Neuronal stem cell (in vitro differentiated cells): ENCODE results near the gene GRN.

Source experiments
- DNase-seq: peaks from one replicate; pipeline ENCODE4 v3.0.0-alpha.2; 2013; ENCODE audit warnings: low spot score
- H2AFZ ChIP-seq: one replicate; pipeline ENCODE4 v1.6.1; 2013; ENCODE audit warnings: mild to moderate bottlenecking, low read length, inconsistent platforms
- H2AK5ac ChIP-seq: 2 replicates; pipeline ENCODE4 v1.6.1; 2013; ENCODE audit warnings: low read depth, mild to moderate bottlenecking, inconsistent platforms, low read length, moderate library complexity, mixed read lengths
- H2BK120ac ChIP-seq: 2 replicates; pipeline ENCODE4 v1.6.1; 2013; ENCODE audit warnings: low read depth, mild to moderate bottlenecking, inconsistent platforms, low read length, moderate library complexity, mixed read lengths
- H2BK12ac ChIP-seq: one replicate; pipeline ENCODE4 v1.6.1; 2013; ENCODE audit warnings: low read length, inconsistent platforms
- H2BK15ac ChIP-seq: 2 replicates; pipeline ENCODE4 v1.6.1; 2013; ENCODE audit warnings: mild to moderate bottlenecking, low read length, inconsistent platforms, mixed read lengths
- H2BK5ac ChIP-seq: one replicate; pipeline ENCODE4 v1.6.1; 2013; ENCODE audit warnings: inconsistent platforms, mild to moderate bottlenecking, low read length, moderate library complexity
- H3K14ac ChIP-seq: one replicate; pipeline ENCODE4 v1.6.1; 2013; ENCODE audit warnings: low read length, inconsistent platforms
- H3K18ac ChIP-seq: 2 replicates; pipeline ENCODE4 v1.6.1; 2013; ENCODE audit warnings: low read length, inconsistent platforms
- H3K23ac ChIP-seq: 2 replicates; pipeline ENCODE4 v1.6.1; 2013; ENCODE audit warnings: low read depth, mild to moderate bottlenecking, mixed read lengths, low read length, inconsistent platforms; ENCODE audit not compliant: poor library complexity
- H3K27ac ChIP-seq: replicated peaks from 3 replicates; pipeline ENCODE4 v1.5.1; 2013; ENCODE audit warnings: low read length, inconsistent platforms
- H3K27me3 ChIP-seq, 3 experiments: 2 replicates each; pipeline ENCODE4 v1.6.1; 2013; ENCODE audit warnings: low read length in 3 of 3, mild to moderate bottlenecking in 2 of 3, inconsistent platforms in 1 of 3, low read depth in 1 of 3, mixed read lengths in 1 of 3, moderate library complexity in 1 of 3; ENCODE audit not compliant: control insufficient read depth in 3 of 3, insufficient read depth in 3 of 3
- H3K36me3 ChIP-seq, 2 donors: replicated peaks in 1 of 2; 2 replicates each; pipeline ENCODE4 v1.6.1; 2013; ENCODE audit warnings: low read length in 2 of 2; ENCODE audit not compliant: control insufficient read depth in 2 of 2, insufficient read depth in 2 of 2
- H3K4ac ChIP-seq: 2 replicates; pipeline ENCODE4 v1.6.1; 2013; ENCODE audit warnings: inconsistent platforms, mild to moderate bottlenecking, low read length, moderate library complexity
- H3K4me1 ChIP-seq, 2 donors: 1 replicate in 1 of 2; 2 replicates in 1 of 2; pipeline ENCODE4 v1.6.1; 2013; ENCODE audit warnings: low read length in 2 of 2, low read depth in 1 of 2; ENCODE audit not compliant: control insufficient read depth in 2 of 2, insufficient read depth in 1 of 2
- H3K4me2 ChIP-seq: one replicate; pipeline ENCODE4 v1.6.1; 2013; ENCODE audit warnings: mild to moderate bottlenecking, low read length, inconsistent platforms; ENCODE audit not compliant: insufficient read depth, poor library complexity, severe bottlenecking
- H3K4me3 ChIP-seq, 2 donors: 2 replicates each; pipeline ENCODE4 v1.5.1; 2013; ENCODE audit warnings: low read length in 2 of 2, mild to moderate bottlenecking in 2 of 2, inconsistent platforms in 1 of 2, moderate library complexity in 1 of 2
- H3K79me1 ChIP-seq: one replicate; pipeline ENCODE4 v1.6.1; 2013; ENCODE audit warnings: low read depth, mild to moderate bottlenecking, inconsistent platforms, low read length, moderate library complexity
- H3K9ac ChIP-seq: one replicate; pipeline ENCODE4 v1.6.1; 2013; ENCODE audit warnings: mild to moderate bottlenecking, low read depth, low read length, inconsistent platforms; ENCODE audit not compliant: poor library complexity
- H3K9me3 ChIP-seq, 2 donors: replicated peaks in 1 of 2; 2 replicates each; pipeline versions ENCODE3 to v1.6.1; 2013; ENCODE audit warnings: low read length in 2 of 2, mild to moderate bottlenecking in 2 of 2, inconsistent platforms in 1 of 2, low read depth in 1 of 2, mixed read lengths in 1 of 2, moderate library complexity in 1 of 2; ENCODE audit not compliant: control insufficient read depth in 2 of 2, insufficient read depth in 1 of 2
- H4K8ac ChIP-seq: one replicate; pipeline ENCODE4 v1.6.1; 2013; ENCODE audit warnings: low read depth, mild to moderate bottlenecking, inconsistent platforms, low read length, moderate library complexity
- H4K91ac ChIP-seq: one replicate; pipeline ENCODE4 v1.6.1; 2013; ENCODE audit warnings: low read length, low read depth, mild to moderate bottlenecking, inconsistent platforms; ENCODE audit not compliant: poor library complexity
- WGBS, 2 donors: extraction: QIAGEN DNeasy Blood & Tissue Kit; methylation state at CpG; one replicate each; pipeline ENCODE4 v1.1.7; 2013; ENCODE audit warnings: missing lambda C conversion rate in 2 of 2, mixed read lengths in 1 of 2; ENCODE audit not compliant: insufficient read length in 2 of 2, insufficient replicate concordance in 1 of 2; ENCODE audit errors: extremely low coverage in 2 of 2; 5-methylcytosine and 5-hydroxymethylcytosine counted together

The GRN gene

DNA sequence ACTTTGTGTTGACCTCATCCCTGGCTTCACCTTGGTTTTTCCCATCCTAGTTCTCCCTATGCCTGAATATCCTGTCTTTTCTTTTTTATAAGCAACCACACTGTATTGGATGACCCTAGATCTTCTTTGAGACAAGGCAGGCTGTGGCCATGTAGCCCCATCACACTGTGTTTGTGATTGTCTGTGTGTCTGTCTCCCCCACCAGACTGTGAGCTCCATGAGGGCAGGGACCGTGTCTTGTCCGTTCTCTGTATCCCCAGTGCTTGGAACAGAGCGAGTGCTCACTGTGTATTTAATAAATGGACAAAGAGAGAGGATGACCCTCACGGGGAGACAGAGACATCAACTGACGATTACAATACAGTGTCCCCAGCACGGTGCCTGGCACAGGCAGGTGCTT, 27.6 kb upstream of the GRN start:
- Histone ChIP-seq H3K27ac (no peak overlapping the region), H2BK15ac (no peak overlapping the region), H2BK12ac (no peak overlapping the region), H3K14ac (no peak overlapping the region), H4K91ac (no peak overlapping the region), H3K4me3 (no peak overlapping the region), H3K79me1 (peaks cover 4% of the 10 kb centered on the region), H3K9ac (no peak overlapping the region), H4K8ac (no peak overlapping the region), H3K36me3 (peaks cover 10 to 33% of the 10 kb centered on the region in 2 donors), H3K9me3 (peaks cover 0 to 4% of the 10 kb centered on the region in 2 donors), H3K18ac (no peak overlapping the region), H3K4me2 (no peak overlapping the region), H2BK120ac (no peak overlapping the region), H3K27me3 (peaks cover 6 to 48% (median 27%) of the 10 kb centered on the region in 3 experiments), H3K4me1 (peaks cover 4 to 16% of the 10 kb centered on the region in 2 donors), H2BK5ac (no peak overlapping the region), H3K23ac (peak overlapping the region; percentile 18), H2AFZ (no peak overlapping the region), H2AK5ac (no peak overlapping the region), H3K4ac (no peak overlapping the region)
- WGBS, 2 donors = no CpG with 5 or more reads among the region's 6 CpGs
- DNase-seq = no peak

DNA sequence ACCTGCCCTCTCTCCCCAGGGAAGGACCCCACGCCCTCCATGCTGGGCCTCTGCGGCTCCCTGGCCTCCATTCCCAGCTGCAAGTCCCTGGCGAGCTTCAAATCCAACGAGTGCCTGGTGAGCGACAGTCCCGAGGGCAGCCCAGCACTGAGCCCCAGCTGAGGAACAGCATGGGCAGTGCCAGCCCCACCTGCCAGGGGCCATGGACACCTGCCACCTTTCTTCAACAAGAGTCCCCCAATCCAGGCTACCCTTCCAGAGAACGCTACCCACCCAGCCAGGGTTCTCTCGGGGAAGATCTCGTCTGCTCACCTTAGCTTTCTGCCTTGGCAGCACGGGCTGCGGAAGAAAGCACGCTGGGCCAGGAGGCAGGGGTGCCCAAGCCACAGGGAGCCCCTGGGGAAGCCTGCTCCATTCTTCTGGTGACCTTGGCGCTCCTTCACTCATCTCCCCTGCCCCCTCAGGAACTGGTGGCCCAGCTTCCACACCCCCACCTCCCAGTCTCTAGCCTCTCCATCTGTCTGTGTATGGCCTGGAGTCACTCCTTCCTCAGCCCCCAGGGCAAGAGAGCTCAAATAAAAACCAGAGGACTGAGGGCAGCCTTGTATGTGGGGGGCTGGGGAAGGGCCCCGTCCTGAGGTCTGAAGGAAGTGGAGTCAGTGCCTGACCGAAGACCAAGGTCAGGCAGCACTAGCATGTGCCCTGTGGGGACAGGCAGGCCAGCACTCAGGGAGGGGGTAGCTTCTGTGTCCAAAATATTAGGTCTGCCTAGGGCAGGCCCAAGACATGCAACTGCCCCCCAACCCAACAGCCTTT, 26.8 kb upstream of the GRN start:
- Histone ChIP-seq H2BK15ac (no peak overlapping the region), H3K36me3 (peaks cover 10 to 34% of the 10 kb centered on the region in 2 donors), H4K8ac (no peak overlapping the region), H3K4me3 (no peak overlapping the region), H2BK12ac (peak overlapping the region; percentile 16), H3K4ac (no peak overlapping the region), H3K9ac (no peak overlapping the region), H2AFZ (no peak overlapping the region), H3K9me3 (peaks cover 0 to 4% of the 10 kb centered on the region in 2 donors), H3K27me3 (peaks cover 6 to 41% (median 27%) of the 10 kb centered on the region in 3 experiments), H3K27ac (no peak overlapping the region), H3K23ac (peak overlapping the region; percentile 73), H2AK5ac (no peak overlapping the region), H3K4me1 (peaks cover 4 to 16% of the 10 kb centered on the region in 2 donors), H3K14ac (no peak overlapping the region), H2BK120ac (no peak overlapping the region), H3K79me1 (peaks cover 4% of the 10 kb centered on the region), H3K4me2 (no peak overlapping the region), H4K91ac (no peak overlapping the region), H3K18ac (no peak overlapping the region), H2BK5ac (no peak overlapping the region)
- WGBS, 2 donors = no CpG with 5 or more reads among the region's 15 CpGs
- no peak for DNase-seq

DNA sequence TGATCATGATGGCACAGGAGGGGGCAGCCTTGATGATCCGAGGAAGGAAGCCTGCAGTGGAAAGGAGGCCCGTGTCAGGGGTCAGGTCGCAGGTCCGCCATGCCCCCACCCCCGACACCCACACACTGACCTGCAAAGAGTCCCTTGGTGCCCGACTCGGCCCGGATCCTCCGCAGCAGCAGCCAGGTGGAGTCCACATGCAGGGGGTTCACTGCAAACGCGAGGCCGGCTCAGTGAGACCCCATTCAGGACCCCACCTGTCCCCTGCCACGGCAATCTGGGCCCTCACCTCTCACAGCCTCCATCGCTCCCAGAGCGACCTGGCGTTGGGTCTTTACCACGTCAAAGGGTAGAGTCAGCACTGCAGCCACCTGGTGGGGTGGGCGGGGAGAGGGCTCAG, 25.0 kb upstream of the GRN start:
- H2BK15ac ChIP-seq = no peak overlapping the region
- no peak for DNase-seq
- H4K91ac ChIP-seq = no peak overlapping the region
- no peak overlapping the region for H3K18ac ChIP-seq
- H3K4ac ChIP-seq = no peak overlapping the region
- no peak overlapping the region for H2BK5ac ChIP-seq
- H3K27me3 ChIP-seq = peaks cover 2 to 24% (median 16%) of the 10 kb centered on the region in 3 experiments
- peaks cover 0 to 4% of the 10 kb centered on the region in 2 donors for H3K9me3 ChIP-seq
- H3K79me1 ChIP-seq = peaks cover 12% of the 10 kb centered on the region
- peaks cover 10 to 34% of the 10 kb centered on the region in 2 donors for H3K36me3 ChIP-seq
- H2AK5ac ChIP-seq = no peak overlapping the region
- no peak overlapping the region for H2BK12ac ChIP-seq
- H4K8ac ChIP-seq = no peak overlapping the region
- peaks cover 3 to 15% of the 10 kb centered on the region in 2 donors for H3K4me1 ChIP-seq
- no peak overlapping the region for H2BK120ac ChIP-seq
- no peak overlapping the region for H3K23ac ChIP-seq
- no peak overlapping the region for H3K14ac ChIP-seq
- H3K27ac ChIP-seq = no peak overlapping the region
- H3K9ac ChIP-seq = no peak overlapping the region
- WGBS, 2 donors = no CpG with 5 or more reads among the region's 18 CpGs
- H2AFZ ChIP-seq = no peak overlapping the region
- no peak overlapping the region for H3K4me2 ChIP-seq
- no peak overlapping the region for H3K4me3 ChIP-seq

DNA sequence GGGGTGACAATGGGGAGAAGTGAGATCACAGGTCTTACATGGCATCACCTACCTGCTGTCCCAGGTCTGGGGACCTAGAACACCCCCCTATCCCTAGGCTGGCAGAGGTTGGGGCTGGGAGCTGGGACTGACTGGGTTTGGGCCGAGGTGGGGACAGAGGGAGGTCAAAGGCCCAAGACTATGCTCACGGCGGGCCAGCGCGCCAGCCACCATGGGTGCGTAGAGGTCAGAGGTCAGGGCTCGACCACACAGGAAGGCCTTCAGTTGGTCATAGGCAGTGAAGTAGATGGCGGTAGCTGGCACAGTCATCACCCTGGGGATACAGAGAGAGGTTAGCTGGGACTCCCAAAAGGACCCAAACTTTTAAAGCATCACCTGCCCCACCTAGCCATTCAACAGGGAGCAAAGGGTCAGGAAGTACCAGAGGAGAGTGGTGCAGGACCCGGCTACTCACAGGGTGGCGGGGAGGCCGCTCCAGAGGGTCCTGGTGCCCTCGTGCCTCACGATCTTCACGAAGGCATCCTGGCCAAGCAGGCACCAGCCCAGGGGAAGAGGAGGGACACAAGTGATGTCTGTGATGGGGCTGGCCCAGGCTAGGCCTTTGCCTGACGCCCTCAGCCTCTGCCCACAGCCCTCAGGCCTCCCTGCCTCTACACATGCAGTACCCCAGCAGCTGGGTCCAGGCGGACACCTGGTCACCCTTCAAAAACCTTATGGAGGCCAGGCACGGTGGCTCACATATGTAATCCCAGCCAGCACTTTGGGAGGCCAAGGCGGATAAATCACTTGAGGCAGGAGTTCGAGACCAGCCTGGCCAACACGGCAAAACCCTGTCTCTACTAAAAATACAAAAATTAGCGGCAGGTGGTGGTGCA, 23.6 kb upstream of the GRN start:
- no peak overlapping the region for H3K14ac ChIP-seq
- no CpG with 5 or more reads among the region's 21 CpGs for WGBS, 2 donors

More for the DNA sequence above, 23.6 kb upstream of the GRN start:
- Histone ChIP-seq H3K23ac (no peak overlapping the region), H3K36me3 (peaks cover 10 to 34% of the 10 kb centered on the region in 2 donors), H2BK12ac (no peak overlapping the region), H4K8ac (no peak overlapping the region), H3K27me3 (peaks cover 2 to 17% (median 11%) of the 10 kb centered on the region in 3 experiments), H3K27ac (no peak overlapping the region), H3K4me3 (no peak overlapping the region), H4K91ac (no peak overlapping the region), H3K18ac (no peak overlapping the region), H2BK5ac (no peak overlapping the region), H2AK5ac (no peak overlapping the region), H3K9me3 (no peaks in the 10 kb centered on the region), H3K4me1 (peaks cover 6% of the 10 kb centered on the region in 2 donors), H2BK15ac (no peak overlapping the region), H3K9ac (peak overlapping the region; percentile 30), H2AFZ (no peak overlapping the region), H3K4ac (no peak overlapping the region), H2BK120ac (no peak overlapping the region), H3K79me1 (peaks cover 12% of the 10 kb centered on the region), H3K4me2 (no peak overlapping the region)
- no peak for DNase-seq
